Upper lobe of left lung (tissue), 4 donors: ENCODE results near the gene TINCR.

Experiments used
- CTCF ChIP-seq, 6 experiments: fragments of 450-650 bp in 4 of 6; fragments of 200-600 bp in 2 of 6; sonication (generic) in 2 of 6; IDR thresholded peaks; one replicate each; pipeline ENCODE4 v1.5.1; 2016 to 2019; ENCODE audit warnings: antibody characterized with exemption in 6 of 6
- POLR2A ChIP-seq, 4 donors: fragments of 450-650 bp; IDR thresholded peaks; one replicate each; pipeline ENCODE4 v1.5.1; 2016 to 2017; ENCODE audit warnings: antibody characterized with exemption in 4 of 4, mild to moderate bottlenecking in 2 of 4

GRCh38 chr19:5607318-5608275, 39.8 kb upstream of the TINCR start:
- TF ChIP-seq CTCF (IDR thresholded peaks at IDR 0.05) = no peak
- TF ChIP-seq POLR2A (IDR thresholded peaks at IDR 0.05) = no peak
